Measurements from ENCODE around the gene CWC22.

CWC22 gene

GRCh38 chr2:179913809-179914208 lies 93.3 kb downstream of the CWC22 start:
- no peak for TF ChIP-seq CTCF (conservative IDR thresholded peaks at IDR 0.05)
- H3K27ac ChIP-seq = no peak overlapping the region

- H3K27ac ChIP-seq = no peak overlapping the region
- TF ChIP-seq CTCF (conservative IDR thresholded peaks at IDR 0.05) = no peak
Measured at GRCh38 chr2:179911569-179911968, 95.5 kb downstream of the CWC22 start.

- no peak for TF ChIP-seq CTCF (conservative IDR thresholded peaks at IDR 0.05)
- no peak overlapping the region for H3K27ac ChIP-seq
Measured at GRCh38 chr2:179910735-179911113, 96.4 kb downstream of the CWC22 start.

- H3K27ac ChIP-seq = no peak overlapping the region
- no peak for TF ChIP-seq CTCF (conservative IDR thresholded peaks at IDR 0.05)
Measured at GRCh38 chr2:179909845-179910734, 97.0 kb downstream of the CWC22 start.

GRCh38 chr2:179900655-179901054 lies 106.4 kb downstream of the CWC22 start:
- no peak for TF ChIP-seq CTCF (conservative IDR thresholded peaks at IDR 0.05)
- no peak overlapping the region for H3K27ac ChIP-seq

GRCh38 chr2:179899666-179900065 lies 107.4 kb downstream of the CWC22 start:
- no peak overlapping the region for H3K27ac ChIP-seq
- no peak for TF ChIP-seq CTCF (conservative IDR thresholded peaks at IDR 0.05)

GRCh38 chr2:179898873-179899272 lies 108.2 kb downstream of the CWC22 start:
- H3K27ac ChIP-seq = no peak overlapping the region
- TF ChIP-seq CTCF (conservative IDR thresholded peaks at IDR 0.05) = peak; percentile 69

All from VCaP (cell line).